GM19099 (cell line): ENCODE results near the gene ZFP36L2.

ENCODE experiments used
- POLR2A ChIP-seq: IDR thresholded peaks from 3 replicates; pipeline ENCODE4 v1.6.1; 2011; ENCODE audit warnings: low read depth; ENCODE audit not compliant: insufficient read length; ENCODE audit errors: extremely low read depth

The ZFP36L2 gene

GRCh38 chr2:43221124-43221762 lies 5.2 kb downstream of the ZFP36L2 start:
- TF ChIP-seq POLR2A = peak; percentile 29

- no peak for TF ChIP-seq POLR2A
Observed at GRCh38 chr2:43220760-43221123, 5.7 kb downstream of the ZFP36L2 start.

GRCh38 chr2:43220229-43220751 lies 6.1 kb downstream of the ZFP36L2 start:
- no peak for TF ChIP-seq POLR2A

GRCh38 chr2:43219383-43220228 lies 6.8 kb downstream of the ZFP36L2 start:
- peak; percentile 72 for TF ChIP-seq POLR2A

GRCh38 chr2:43218702-43219382 lies 7.6 kb downstream of the ZFP36L2 start:
- TF ChIP-seq POLR2A = peak; percentile 42

GRCh38 chr2:43218155-43218701 lies 8.2 kb downstream of the ZFP36L2 start:
- TF ChIP-seq POLR2A = no peak

GRCh38 chr2:43217228-43218154 lies 8.9 kb downstream of the ZFP36L2 start:
- TF ChIP-seq POLR2A = no peak

- TF ChIP-seq POLR2A = no peak
Observed at GRCh38 chr2:43216629-43217028, 9.8 kb downstream of the ZFP36L2 start.

GRCh38 chr2:43215673-43216255 lies 10.6 kb downstream of the ZFP36L2 start:
- TF ChIP-seq POLR2A = no peak

GRCh38 chr2:43214253-43214652 lies 12.2 kb downstream of the ZFP36L2 start:
- no peak for TF ChIP-seq POLR2A

- TF ChIP-seq POLR2A = no peak
Observed at GRCh38 chr2:43212931-43213330, 13.5 kb downstream of the ZFP36L2 start.

GRCh38 chr2:43212216-43212835 lies 14.1 kb downstream of the ZFP36L2 start:
- no peak for TF ChIP-seq POLR2A
